GM18517 (cell line): Measurements from ENCODE around the gene PRR23A.

Source experiments
- ATAC-seq: cut with Tn5 transposase; IDR thresholded peaks from one replicate; pipeline ENCODE4 v1.9.1; 2021; ENCODE audit warnings: mild to moderate bottlenecking, moderate library complexity; ENCODE audit not compliant: unreplicated experiment

The PRR23A gene

GRCh38 chr3:138974462-138974861, 31.6 kb downstream of the PRR23A start:
- ATAC-seq: no peak

- ATAC-seq: no peak
Observed at GRCh38 chr3:138972941-138973340, 33.1 kb downstream of the PRR23A start.

GRCh38 chr3:138971766-138972320, 34.2 kb downstream of the PRR23A start:
- ATAC-seq: no peak

GRCh38 chr3:138964923-138965322, 41.1 kb downstream of the PRR23A start:
- no peak for ATAC-seq

GRCh38 chr3:138964264-138964663, 41.8 kb downstream of the PRR23A start:
- ATAC-seq: no peak

- no peak for ATAC-seq
Observed at GRCh38 chr3:138962854-138963560, 43.1 kb downstream of the PRR23A start.

- no peak for ATAC-seq
Observed at GRCh38 chr3:138960417-138960852, 45.6 kb downstream of the PRR23A start.
